Measurements from ENCODE around the gene CCNK.

CCNK gene

GRCh38 chr14:99552021-99552553 lies 70.9 kb downstream of the CCNK start:
- no peak for DNase-seq (ENCODE audit: low read depth in 2 of 2)

GRCh38 chr14:99552572-99553216 lies 71.5 kb downstream of the CCNK start:
- no peak for DNase-seq (ENCODE audit: low read depth in 2 of 2)

GRCh38 chr14:99554184-99554583 lies 73.0 kb downstream of the CCNK start:
- DNase-seq (ENCODE audit: low read depth in 2 of 2) = no peak

GRCh38 chr14:99554757-99555531 lies 73.7 kb downstream of the CCNK start:
- DNase-seq (ENCODE audit: low read depth in 2 of 2) = no peak

- DNase-seq (ENCODE audit: low read depth in 2 of 2) = no peak
Observed at GRCh38 chr14:99556134-99556791, 75.1 kb downstream of the CCNK start.

GRCh38 chr14:99559286-99559990 lies 78.2 kb downstream of the CCNK start:
- DNase-seq (ENCODE audit: low read depth in 2 of 2) = no peak

GRCh38 chr14:99560403-99560802 lies 79.2 kb downstream of the CCNK start:
- DNase-seq (ENCODE audit: low read depth in 2 of 2) = no peak

GRCh38 chr14:99560922-99561683 lies 79.9 kb downstream of the CCNK start:
- DNase-seq (ENCODE audit: low read depth in 2 of 2) = no peak

GRCh38 chr14:99561864-99562263 lies 80.7 kb downstream of the CCNK start:
- DNase-seq (ENCODE audit: low read depth in 2 of 2) = no peak

Data from stimulated activated CD4-positive, alpha-beta T cell treated with anti-CD3 and anti-CD28 coated beads, Interleukin-12 subunit alpha, Interleukin-12 subunit beta, amount 100 ng/mL, for 24 hours (primary cell).